Activated T-cell treated with anti-CD3 and anti-CD28 coated beads, Interleukin-2, amount 50 U/mL, for 4 hours (primary cell): ENCODE measurements around the gene TNFSF9. TPM values are rescaled to one million over a fixed set of nuclear protein-coding genes. Genes with fewer than 3 reads are reported as not detected.

Experiments
- ATAC-seq, 2 donors: fragments of 200-7000 bp; cut with Tn5 transposase; one replicate each; pipeline ENCODE4 v1.10.0; 2021
- DNase-seq: peaks from one replicate; pipeline ENCODE4 v3.0.0-alpha.2; 2020
- H3K27me3 Mint-ChIP-seq: one replicate; pipeline ENCODE4 v1.8.0; 2021; ENCODE audit warnings: low read depth, mixed read lengths
- H3K36me3 Mint-ChIP-seq: one replicate; pipeline ENCODE4 v1.8.0; 2022; ENCODE audit warnings: mixed read lengths; ENCODE audit not compliant: insufficient read depth
- H3K4me1 Mint-ChIP-seq: one replicate; pipeline ENCODE4 v1.8.0; 2021; ENCODE audit warnings: low read depth, mixed read lengths
- H3K4me3 Mint-ChIP-seq: one replicate; pipeline ENCODE4 v1.8.0; 2021; ENCODE audit warnings: mild to moderate bottlenecking, moderate library complexity, mixed read lengths
- H3K9me3 Mint-ChIP-seq: one replicate; pipeline ENCODE4 v1.8.0; 2021; ENCODE audit warnings: mixed read lengths
- total RNA-seq, 3 donors: library from RNA; stranded (reverse); gene quantifications; one replicate each; pipeline ENCODE4 v1.2.1, GENCODE V29; 2021

The TNFSF9 gene
- total RNA-seq, 3 donors from 2014 or later = 3.5 to 7.4 (median 3.8) TPM

DNA sequence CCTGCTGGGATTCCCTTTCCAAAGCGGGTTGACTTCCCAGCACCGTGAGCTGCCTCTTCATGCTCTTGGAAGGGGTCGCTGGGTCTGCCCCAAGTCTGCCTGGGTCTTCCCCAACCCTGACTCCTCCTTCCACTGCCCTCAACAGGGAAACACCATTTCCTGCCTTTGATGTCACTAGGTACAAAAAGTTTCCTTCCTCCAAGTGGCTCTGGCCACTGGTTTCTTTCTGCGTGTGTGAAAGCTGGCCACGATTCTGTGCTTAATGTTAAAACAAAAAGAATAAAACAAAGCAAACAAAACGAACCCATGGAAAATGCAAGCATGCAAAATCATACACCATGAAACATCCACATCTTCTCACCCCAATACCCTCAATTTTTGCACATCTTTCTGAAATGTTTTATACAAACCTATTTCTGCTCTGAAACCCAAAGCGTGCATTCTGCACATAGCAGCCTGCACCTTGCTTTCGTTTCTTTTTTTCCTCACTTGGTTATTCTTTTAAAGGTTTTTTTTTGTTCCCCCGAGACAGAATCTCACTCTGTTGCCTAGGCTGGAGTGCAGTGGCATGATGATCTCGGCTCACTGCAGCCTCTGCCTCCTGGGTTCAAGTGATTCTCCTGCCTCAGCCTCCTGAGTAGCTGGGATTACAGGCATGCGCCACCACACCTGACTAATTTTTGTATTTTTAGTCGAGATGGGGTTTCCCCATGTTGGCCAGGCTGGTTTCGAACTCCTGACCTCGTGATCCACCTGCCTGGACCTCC lies 12.5 kb upstream of the TNFSF9 start:
- H3K27me3 Mint-ChIP-seq = no peaks in the 10 kb centered on the region
- H3K9me3 Mint-ChIP-seq = no peaks in the 10 kb centered on the region
- no peaks in the 10 kb centered on the region for H3K36me3 Mint-ChIP-seq
- DNase-seq (no peak), ATAC-seq (no peak)
- peak overlapping the region; percentile 67 for H3K4me3 Mint-ChIP-seq
- H3K4me1 Mint-ChIP-seq = peaks cover 39% of the 10 kb centered on the region

DNA sequence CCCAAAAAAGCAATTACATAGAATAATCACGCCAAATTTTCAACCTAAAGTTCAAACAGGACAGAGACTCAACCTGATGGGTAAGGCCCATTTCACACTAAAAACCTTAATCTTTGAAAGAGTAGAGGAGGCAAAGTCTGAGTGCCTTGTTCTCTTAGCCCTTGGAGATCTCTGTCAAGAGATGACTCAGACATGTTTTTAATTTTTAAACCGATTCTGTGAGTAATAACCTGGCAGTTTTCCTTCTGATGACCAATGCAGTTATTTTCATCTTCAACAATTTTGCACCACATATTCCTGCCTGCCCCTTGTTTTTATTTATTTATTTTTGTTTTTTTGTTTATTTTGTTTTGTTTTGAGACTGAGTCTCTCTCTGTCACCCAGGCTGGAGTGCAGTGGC lies 11.5 kb upstream of the TNFSF9 start:
- H3K4me1 Mint-ChIP-seq = peaks cover 39% of the 10 kb centered on the region
- DNase-seq (no peak), ATAC-seq (no peak)
- H3K9me3 Mint-ChIP-seq = no peaks in the 10 kb centered on the region
- no peaks in the 10 kb centered on the region for H3K27me3 Mint-ChIP-seq
- no peaks in the 10 kb centered on the region for H3K36me3 Mint-ChIP-seq
- H3K4me3 Mint-ChIP-seq = no peak overlapping the region

DNA sequence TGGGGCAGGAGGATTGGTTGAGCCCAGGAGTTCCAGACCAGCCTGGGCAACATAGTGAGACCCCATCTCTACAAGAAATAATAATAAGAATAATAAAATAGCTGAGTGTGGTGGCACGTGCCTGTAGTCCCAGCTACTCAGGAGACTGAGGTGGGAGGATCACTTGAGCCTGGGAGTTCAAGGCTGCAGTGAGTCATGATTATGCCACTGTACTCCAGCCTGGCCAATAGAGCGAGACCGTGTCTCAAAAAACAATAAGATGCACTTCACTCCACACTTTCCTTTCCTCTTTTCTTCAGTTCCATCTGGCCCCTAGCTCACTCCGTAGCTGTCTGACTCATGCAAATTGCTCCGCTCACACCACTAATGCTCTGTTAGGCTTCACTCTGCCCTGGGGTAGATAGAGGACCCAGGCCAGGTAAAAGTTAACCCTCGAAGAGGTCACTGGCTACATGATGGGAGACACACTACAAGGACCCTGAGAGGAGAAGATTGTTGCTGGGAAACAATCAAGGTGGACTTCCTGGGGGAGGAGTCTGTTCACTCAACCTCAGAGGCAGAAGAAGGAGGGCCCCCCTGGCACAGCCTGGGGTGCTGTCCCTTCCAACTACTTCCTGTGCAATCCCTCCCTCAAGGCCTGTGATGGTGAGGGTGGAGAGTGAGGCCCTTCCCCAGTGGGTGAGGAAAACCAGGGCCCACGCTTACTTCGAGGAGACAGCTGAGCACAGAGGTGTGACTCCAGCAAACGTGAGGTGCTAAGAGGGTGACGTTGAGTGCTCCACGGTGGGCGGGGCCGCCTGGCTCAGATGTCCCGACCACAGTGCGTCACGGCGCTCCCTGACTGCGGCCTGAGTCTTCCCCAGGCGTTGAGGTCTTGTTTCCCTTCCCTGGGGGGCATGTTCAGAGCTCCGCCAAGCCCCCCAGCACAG lies 8.8 kb upstream of the TNFSF9 start:
- Mint-ChIP-seq H3K27me3 (no peaks in the 10 kb centered on the region), H3K36me3 (no peaks in the 10 kb centered on the region), H3K4me3 (no peak overlapping the region), H3K9me3 (no peaks in the 10 kb centered on the region), H3K4me1 (peaks cover 32% of the 10 kb centered on the region)
- ATAC-seq (peak; percentile 72 to 81), DNase-seq (peak; percentile 61)

DNA sequence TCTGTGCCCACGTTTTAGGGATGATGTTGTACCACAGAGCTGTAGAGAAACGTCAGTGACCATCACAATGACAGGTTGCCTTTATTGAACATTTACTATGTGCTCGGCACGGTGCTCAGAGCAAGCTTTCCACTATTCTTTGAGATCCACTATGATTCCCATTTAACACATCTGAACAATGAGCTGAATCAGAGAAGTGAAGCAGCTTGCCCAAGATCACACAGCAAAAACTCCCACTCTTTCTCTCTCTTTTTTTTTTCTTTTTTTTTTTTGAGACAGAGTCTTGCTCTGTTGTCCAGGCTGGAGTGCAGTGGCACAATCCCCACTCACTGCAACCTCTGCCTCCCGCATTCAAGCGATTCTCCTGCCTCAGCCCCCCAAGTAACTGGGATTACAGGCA lies 8.1 kb upstream of the TNFSF9 start:
- no peak for ATAC-seq
- Mint-ChIP-seq H3K36me3 (no peaks in the 10 kb centered on the region), H3K4me1 (peaks cover 26% of the 10 kb centered on the region), H3K27me3 (no peaks in the 10 kb centered on the region), H3K9me3 (no peaks in the 10 kb centered on the region), H3K4me3 (no peak overlapping the region)
- no peak for DNase-seq

DNA sequence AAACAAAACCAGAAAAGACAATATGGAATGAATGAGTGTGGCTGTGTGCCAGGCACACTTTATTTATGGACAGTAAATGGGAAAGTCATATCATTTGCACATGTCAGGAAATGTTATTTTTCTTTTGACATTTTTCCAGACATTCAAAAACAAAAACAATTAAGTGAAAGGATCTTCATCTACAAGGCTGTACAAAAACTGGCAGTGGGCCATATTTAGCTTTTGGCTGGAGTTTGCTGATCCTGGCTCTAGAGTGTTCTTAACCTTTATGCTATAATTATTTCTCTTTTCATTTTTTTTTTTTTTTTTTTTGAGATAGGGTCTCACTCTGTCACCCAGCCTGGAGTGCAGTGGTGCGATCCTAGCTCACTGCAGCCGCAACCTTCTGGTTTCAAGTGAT lies 6.5 kb upstream of the TNFSF9 start:
- no peaks in the 10 kb centered on the region for H3K36me3 Mint-ChIP-seq
- DNase-seq (no peak), ATAC-seq (no peak)
- no peaks in the 10 kb centered on the region for H3K9me3 Mint-ChIP-seq
- no peaks in the 10 kb centered on the region for H3K27me3 Mint-ChIP-seq
- H3K4me3 Mint-ChIP-seq = no peak overlapping the region
- peaks cover 14% of the 10 kb centered on the region for H3K4me1 Mint-ChIP-seq

DNA sequence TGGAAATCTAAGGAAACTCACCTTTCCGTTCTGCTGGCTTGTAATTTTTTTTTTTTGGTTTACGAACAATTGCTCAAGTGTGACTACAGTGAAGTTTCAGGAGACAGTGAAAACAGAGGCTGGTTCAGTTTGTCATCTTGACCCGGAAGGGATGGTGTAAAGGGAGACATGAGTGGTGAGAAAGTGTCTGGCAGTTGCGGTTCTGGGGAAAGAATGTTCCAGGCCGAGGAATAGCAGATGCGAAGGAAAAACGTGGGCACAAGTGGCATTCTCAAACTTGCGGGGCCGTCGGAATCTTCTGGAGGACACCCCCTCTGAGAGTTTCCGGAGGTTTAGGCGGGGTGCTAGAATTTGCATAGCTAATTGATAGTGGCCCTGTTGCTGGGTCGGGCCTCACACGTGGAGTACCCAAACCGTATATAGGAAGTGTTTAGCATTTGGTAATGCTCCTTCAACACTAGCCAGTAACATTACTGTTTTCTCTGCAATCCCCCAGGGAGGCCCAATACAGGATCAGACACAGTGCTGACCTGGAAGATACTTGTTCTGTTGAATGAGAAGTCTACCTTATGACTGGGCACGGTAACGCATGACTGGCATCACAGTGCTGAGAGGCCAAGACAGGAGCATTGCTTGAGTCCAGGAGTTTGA lies 2.8 kb upstream of the TNFSF9 start:
- Mint-ChIP-seq H3K27me3 (peaks cover 18% of the 10 kb centered on the region), H3K4me1 (peaks cover 29% of the 10 kb centered on the region), H3K9me3 (no peaks in the 10 kb centered on the region), H3K4me3 (no peak overlapping the region), H3K36me3 (no peaks in the 10 kb centered on the region)
- DNase-seq (no peak), ATAC-seq (no peak)

DNA sequence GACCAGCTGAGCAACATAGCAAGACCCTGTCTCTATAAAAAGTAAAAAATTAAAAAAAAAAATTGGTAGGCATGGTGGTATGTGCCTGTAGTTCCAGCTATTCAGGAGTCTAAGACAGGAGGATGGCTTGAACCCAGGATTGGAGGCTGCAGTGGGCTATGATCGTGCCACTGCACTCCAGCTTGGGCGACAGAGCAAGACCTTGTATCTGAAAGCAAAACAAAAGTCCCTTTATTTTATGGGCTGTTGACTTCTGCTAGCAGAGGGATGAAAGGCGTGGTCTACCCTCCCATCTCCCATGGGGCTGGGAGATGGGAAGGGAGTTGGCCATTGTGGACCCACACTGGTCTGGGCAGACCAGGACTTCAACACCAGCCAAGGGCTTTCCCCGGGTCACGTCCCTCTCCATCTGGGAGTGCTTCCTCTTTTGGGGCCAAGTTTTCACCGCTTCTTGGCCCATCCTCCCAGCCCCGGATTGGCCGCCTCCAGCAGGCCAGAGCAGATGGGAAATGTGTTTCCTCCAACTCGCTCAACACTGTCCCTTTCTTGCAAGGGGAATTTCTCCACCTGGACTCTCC lies 2.2 kb upstream of the TNFSF9 start:
- H3K27me3 Mint-ChIP-seq = peaks cover 18% of the 10 kb centered on the region

DNA sequence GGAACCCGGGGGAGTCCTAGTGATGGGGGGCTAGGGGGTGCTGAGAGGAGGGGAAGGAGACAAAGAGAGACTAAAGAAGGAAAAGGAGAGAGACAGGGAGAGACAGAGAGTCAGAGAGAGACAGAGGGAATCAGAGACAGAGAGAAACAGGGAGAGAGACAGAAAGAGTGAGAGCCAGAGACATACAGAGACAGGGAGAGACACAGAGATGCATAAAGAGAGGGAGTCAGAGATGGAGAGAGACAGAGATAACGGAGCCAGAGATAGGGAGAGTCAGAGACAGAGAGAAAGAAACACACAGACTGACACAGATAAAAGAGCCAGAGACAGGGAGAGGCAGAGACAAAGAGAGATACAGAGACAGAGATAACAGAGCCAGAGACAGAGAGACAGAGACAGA lies 1.5 kb upstream of the TNFSF9 start:
- H3K4me3 Mint-ChIP-seq = no peak overlapping the region
- ATAC-seq = no peak
- H3K27me3 Mint-ChIP-seq = peaks cover 23% of the 10 kb centered on the region
- DNase-seq = no peak
- H3K4me1 Mint-ChIP-seq = peaks cover 29% of the 10 kb centered on the region
- no peaks in the 10 kb centered on the region for H3K9me3 Mint-ChIP-seq
- no peaks in the 10 kb centered on the region for H3K36me3 Mint-ChIP-seq

More for the DNA sequence above, 2.2 kb upstream of the TNFSF9 start:
- H3K4me3 Mint-ChIP-seq = no peak overlapping the region
- H3K9me3 Mint-ChIP-seq = no peaks in the 10 kb centered on the region
- no peak for DNase-seq
- ATAC-seq = no peak
- H3K4me1 Mint-ChIP-seq = peaks cover 29% of the 10 kb centered on the region
- H3K36me3 Mint-ChIP-seq = no peaks in the 10 kb centered on the region

DNA sequence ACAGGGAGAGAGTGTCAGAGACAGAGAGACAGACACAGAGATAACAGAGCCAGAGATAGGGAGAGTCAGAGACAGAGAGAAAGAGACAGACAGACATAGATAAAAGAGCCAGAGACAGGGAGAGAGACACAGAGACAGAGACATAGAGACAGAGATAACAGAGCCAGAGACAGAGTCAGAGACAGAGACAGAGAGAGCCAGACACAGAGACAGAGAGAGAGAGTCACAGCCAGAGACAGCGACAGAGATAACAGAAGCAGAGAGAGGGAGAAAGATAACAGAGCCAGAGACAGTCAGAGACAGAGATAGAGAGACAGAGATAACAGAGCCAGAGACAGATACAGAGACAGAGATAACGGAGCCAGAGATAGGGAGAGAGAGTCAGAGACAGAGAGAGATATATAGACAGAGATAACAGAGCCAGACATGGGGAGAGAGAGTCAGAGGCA lies 865 bp upstream of the TNFSF9 start:
- DNase-seq = no peak
- Mint-ChIP-seq H3K4me3 (peak overlapping the region; percentile 84), H3K9me3 (no peaks in the 10 kb centered on the region), H3K27me3 (peaks cover 26% of the 10 kb centered on the region), H3K36me3 (no peaks in the 10 kb centered on the region), H3K4me1 (peaks cover 29% of the 10 kb centered on the region)
- no peak for ATAC-seq

DNA sequence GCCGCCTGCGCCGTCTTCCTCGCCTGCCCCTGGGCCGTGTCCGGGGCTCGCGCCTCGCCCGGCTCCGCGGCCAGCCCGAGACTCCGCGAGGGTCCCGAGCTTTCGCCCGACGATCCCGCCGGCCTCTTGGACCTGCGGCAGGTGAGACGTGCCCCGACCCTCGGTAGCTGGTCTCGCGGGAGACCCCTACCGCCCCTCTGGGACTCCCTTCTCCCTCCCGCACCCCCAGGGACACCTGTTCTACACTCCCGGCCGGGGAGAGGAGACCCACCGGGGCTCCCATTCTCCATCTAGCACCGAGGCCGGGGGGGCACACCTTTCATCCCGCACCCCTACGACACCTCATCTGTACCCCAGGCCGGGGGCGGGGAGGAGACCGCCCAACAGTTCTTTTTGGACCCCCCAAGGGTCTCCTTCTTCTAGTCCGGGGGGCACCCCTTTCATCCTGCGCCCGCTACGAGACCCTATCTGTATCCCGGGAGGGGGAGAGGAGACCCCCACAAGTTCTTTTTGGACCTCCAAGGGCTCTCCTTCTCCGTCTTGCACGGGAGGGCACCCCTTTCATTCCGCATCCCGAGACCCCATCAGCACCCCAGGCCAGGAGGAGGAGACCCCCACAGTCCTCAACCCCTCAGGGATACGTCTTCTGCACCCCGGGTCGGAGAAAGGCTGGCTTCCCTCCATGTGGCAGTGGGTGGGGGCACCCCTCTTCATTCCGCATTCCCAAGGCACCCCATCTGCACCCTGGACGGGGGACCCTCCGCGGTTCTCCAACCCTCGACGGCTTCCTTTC lies 533 bp downstream of the TNFSF9 start:
- H3K4me3 Mint-ChIP-seq = peak overlapping the region; percentile 84
- peak; percentile 7 to 16 for ATAC-seq

DNA sequence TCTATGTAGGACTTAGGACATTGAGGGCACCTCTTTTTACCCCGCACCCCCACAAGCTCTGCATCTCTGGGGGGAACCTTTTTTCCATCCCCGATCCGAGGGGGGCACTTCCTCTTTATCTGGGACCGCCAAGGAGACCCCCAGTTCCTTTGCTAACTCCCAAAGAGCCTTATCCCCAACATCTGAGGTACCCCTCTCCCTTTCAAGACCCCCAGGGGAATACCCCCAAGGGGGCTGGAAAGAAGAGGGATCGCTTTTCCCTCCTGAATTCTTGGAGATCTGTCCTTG lies 1.1 kb downstream of the TNFSF9 start:
- H3K4me1 Mint-ChIP-seq = peaks cover 42% of the 10 kb centered on the region
- no peaks in the 10 kb centered on the region for H3K36me3 Mint-ChIP-seq
- peaks cover 6% of the 10 kb centered on the region for H3K9me3 Mint-ChIP-seq
- H3K4me3 Mint-ChIP-seq = peak overlapping the region; percentile 84
- H3K27me3 Mint-ChIP-seq = peaks cover 28% of the 10 kb centered on the region
- DNase-seq (no peak), ATAC-seq (no peak)

More for the DNA sequence above, 533 bp downstream of the TNFSF9 start:
- H3K4me1 Mint-ChIP-seq = peaks cover 37% of the 10 kb centered on the region
- no peak for DNase-seq
- no peaks in the 10 kb centered on the region for H3K36me3 Mint-ChIP-seq
- peaks cover 28% of the 10 kb centered on the region for H3K27me3 Mint-ChIP-seq
- H3K9me3 Mint-ChIP-seq = peaks cover 6% of the 10 kb centered on the region

DNA sequence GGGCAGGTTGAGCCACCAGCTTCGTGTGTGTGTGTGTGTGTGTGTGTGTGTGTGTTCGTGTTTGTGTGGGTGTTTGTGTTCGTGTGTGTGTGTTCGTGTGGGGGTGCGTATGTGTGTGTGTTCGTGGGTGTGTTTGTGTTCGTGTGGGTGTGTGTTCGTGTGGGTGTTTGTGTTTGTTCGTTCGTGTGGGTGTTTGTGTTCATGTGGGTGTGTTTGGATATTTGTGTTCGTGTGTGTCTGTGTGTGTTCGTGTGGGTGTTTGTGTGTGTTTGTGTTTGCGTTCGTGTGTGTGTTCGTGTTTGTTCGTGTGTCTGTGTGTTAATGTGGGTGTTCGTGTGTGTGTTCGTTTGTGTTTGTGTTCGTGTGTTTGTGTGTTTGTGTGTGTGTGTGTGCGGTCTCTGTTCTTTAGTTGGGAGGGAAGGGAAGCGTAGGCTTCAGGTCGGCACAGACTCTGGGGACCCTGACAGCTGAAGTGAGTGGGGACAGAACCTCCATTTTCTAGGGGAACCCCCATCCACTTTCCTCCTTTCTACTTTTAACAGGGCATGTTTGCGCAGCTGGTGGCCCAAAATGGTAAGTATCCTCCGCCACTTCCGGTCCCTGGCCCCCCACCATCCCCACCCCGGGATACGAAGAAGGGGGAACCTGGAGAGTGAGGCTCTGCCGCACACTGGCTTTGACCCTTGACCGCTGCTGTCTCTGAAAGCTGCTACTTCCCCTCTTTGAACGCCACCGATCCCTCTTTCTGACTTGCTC lies 1.6 kb downstream of the TNFSF9 start:
- no peak for ATAC-seq
- no peaks in the 10 kb centered on the region for H3K36me3 Mint-ChIP-seq
- peaks cover 46% of the 10 kb centered on the region for H3K4me1 Mint-ChIP-seq
- H3K9me3 Mint-ChIP-seq = peaks cover 6% of the 10 kb centered on the region
- no peak for DNase-seq
- H3K4me3 Mint-ChIP-seq = peak overlapping the region; percentile 84
- peaks cover 28% of the 10 kb centered on the region for H3K27me3 Mint-ChIP-seq

DNA sequence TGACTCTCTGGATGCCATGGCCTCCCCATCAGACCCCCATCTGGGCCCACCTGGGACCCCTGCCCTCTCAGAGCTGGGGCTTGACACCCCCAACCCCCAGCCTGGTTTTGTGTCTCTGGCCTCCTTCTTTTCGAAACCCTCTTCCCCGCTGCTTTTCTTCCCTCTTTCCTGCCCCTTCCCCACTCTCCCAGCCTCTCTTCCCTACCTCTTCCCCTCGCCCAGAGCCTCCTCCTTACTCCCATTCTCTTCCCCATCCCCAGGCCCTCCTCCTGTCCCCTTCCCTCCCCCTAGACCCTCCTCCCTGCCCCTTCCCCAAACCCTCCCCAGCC lies 2.1 kb downstream of the TNFSF9 start:
- no peaks in the 10 kb centered on the region for H3K36me3 Mint-ChIP-seq
- ATAC-seq (no peak), DNase-seq (no peak)
- peaks cover 6% of the 10 kb centered on the region for H3K9me3 Mint-ChIP-seq
- peaks cover 28% of the 10 kb centered on the region for H3K27me3 Mint-ChIP-seq
- peak overlapping the region; percentile 84 for H3K4me3 Mint-ChIP-seq
- peaks cover 43% of the 10 kb centered on the region for H3K4me1 Mint-ChIP-seq
